Kidney capillary endothelial cell (primary cell): ENCODE data around the gene SLC38A9.
"Not testable (repeated sequence)": the region's sequence is repeated elsewhere in the genome, so short reads cannot be mapped to it uniquely, and the experiment has no call there.

ENCODE experiments used
- DNase-seq: peaks from one replicate; pipeline ENCODE4 v3.0.0-alpha.2; 2018; ENCODE audit warnings: low spot score

Gene SLC38A9

DNA sequence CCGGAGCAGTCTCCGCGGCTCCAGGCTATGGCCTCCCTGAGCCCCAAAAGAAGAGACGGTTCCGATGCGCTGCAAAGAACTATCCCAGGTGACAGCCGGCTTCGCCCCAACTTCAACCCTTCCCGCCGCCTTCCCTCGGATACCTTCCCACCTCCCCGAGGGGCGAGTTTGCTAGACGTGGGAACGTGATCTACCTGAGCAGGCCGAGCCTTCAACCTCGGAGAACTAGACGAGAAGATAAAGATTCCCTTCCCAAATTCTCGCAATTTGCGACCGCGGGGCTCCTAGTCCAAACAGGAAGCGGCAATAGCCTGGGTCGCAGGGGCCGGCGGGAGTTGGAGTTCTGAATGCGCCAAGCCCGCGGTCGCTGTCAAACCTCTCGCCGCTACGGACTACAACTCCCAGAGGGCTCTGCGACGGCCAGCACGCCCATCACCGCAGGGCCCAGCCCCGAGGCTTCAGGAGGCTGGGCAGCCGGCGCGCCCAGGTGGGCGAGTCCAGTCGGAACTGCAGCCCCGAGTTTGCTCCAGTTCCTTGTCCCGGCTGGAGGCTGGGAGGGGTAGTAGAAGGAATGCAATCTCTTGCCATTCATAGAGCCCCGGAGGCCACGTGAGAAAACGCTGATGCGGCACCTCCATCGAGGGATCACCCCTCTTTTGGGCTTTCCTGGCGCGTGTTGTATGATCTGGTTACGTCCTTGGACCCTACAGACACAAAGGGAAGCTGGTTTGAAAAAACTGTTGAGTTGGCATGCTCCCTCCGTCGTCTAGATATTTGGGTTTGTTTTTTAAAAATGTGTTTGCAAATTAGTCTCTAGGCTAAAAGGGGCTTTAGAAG, at the start of gene SLC38A9:
Gene SLC38A9 (minus strand): TSS at position 302 of the 837 bp plus-strand sequence. CDS start 14,366 bp downstream, outside the sequence.
- peak; percentile 92 for DNase-seq

DNA sequence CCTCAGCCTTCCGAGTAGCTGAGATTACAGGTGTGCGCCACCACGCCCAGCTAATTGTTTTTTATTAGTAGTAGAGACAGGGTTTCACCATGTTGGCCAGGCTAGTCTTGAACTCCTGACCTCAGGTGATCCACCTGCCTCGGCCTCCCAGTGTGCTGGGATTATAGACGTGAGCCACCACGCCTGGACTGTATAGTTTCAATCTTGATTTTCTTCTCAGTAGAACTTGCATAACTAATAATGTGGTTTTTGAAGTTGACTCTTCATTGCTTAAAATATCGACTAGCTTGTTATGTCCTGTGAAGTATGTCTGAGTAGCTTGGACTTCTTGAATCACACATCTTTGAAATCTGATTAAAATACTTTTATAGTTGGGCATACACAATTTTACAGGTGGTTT, 49.6 kb upstream of the SLC38A9 start:
- DNase-seq: not testable (repeated sequence)

- no peak for DNase-seq
Measured at GRCh38 chr5:55758714-55759113, 46.6 kb upstream of the SLC38A9 start.

GRCh38 chr5:55758231-55758630, 46.1 kb upstream of the SLC38A9 start:
- no peak for DNase-seq

- DNase-seq: no peak
Measured at GRCh38 chr5:55750499-55750898, 38.4 kb upstream of the SLC38A9 start.

- DNase-seq: no peak
Measured at GRCh38 chr5:55750063-55750462, 37.9 kb upstream of the SLC38A9 start.

GRCh38 chr5:55749387-55749786, 37.3 kb upstream of the SLC38A9 start:
- no peak for DNase-seq

GRCh38 chr5:55747778-55748318, 35.7 kb upstream of the SLC38A9 start:
- no peak for DNase-seq

DNA sequence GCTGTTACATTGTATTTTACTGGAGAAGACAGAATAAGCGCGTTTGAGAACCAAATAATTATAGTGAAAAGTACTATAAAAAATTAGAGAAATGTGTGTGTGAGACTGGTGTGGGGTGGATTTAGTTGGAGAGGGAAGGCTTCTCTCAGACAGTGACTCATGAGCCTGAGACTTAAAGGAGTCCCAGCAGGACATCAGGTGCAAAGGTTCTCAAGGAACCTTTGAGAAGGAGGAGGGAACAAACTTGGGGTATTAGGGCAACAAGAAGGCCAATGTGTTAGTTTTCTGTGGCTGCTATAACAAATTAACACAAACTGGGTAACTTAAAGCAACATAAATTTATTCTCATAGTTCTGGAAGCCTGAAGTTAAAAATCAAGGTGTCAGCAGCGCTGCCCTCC, 30.7 kb upstream of the SLC38A9 start:
- no peak for DNase-seq

GRCh38 chr5:55737793-55738192, 25.7 kb upstream of the SLC38A9 start, which contains the start of gene DDX4:
Gene DDX4 (plus strand): TSS chr5:55738061. CDS start chr5:55738964, 903 bp downstream.
- DNase-seq: no peak

DNA sequence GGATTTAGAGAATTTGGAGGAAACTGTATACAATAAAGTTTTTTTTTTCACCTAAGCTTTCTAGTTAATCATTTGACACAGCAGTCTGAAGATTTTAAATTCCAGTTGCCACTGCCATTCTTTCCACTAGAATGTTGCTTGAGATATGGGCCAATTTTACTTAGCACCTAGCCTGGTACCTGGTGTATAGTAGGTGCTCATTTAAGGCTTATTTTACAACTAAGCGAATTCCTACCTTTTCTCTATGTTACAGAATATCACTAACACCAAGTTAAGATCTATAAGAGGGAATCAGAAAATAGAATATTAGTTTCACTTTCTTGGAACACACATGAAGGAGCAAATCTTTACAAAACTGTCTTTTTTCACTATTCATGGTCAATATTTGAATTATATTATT, 22.5 kb upstream of the SLC38A9 start:
- DNase-seq: no peak

GRCh38 chr5:55732585-55732984, 20.5 kb upstream of the SLC38A9 start:
- no peak for DNase-seq

- DNase-seq: no peak
Measured at GRCh38 chr5:55731848-55732247, 19.7 kb upstream of the SLC38A9 start.

- DNase-seq: peak; percentile 78
Measured at GRCh38 chr5:55724281-55724680, 12.2 kb upstream of the SLC38A9 start.

DNA sequence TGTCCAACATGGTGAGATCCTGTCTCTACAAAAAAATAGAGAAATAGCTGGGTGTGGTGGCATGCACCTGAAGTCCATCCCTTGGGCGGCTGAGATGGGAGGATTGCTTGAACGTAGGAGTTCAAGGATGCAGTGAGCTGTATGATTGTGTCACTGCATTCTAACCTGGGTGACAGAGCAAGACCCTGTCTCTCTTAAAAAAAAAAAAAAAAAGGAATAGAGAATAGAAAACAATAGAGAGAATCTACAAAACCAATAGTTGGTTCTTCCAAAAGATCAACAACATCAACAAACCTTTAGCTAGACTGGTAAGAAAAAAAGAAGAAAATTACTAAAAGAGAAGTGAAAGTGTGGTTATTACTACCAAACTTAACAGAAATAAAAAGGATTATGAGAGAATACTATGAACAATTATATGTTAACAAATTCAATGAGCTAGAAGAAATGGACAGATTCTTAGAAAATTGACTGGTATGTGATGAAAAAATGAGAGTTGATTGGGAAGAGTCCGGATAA, 8.1 kb upstream of the SLC38A9 start:
- no peak for DNase-seq

- not testable (repeated sequence) for DNase-seq
Measured at GRCh38 chr5:55719026-55719425, 6.9 kb upstream of the SLC38A9 start.

- no peak for DNase-seq
Measured at GRCh38 chr5:55715519-55716078, 3.5 kb upstream of the SLC38A9 start.

DNA sequence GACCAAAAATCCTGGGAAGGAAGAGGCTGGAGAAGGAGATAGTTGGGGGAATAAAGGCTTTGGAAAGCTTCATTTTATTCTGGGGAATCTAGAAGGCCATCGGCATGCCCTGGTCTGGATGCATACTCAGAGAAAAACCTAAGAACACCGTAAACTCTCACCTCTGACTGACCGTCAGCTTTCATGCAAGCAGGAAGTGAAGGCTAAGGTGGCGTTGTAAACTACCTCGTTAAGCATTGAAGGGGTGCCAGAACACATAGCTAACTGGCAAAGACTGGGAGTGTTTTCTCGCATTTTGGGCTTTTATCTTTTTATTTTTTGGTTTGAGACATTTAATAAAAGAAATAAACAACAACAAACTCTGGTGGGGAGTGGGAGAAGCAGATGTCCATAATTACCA, 2.6 kb upstream of the SLC38A9 start:
- no peak for DNase-seq

DNA sequence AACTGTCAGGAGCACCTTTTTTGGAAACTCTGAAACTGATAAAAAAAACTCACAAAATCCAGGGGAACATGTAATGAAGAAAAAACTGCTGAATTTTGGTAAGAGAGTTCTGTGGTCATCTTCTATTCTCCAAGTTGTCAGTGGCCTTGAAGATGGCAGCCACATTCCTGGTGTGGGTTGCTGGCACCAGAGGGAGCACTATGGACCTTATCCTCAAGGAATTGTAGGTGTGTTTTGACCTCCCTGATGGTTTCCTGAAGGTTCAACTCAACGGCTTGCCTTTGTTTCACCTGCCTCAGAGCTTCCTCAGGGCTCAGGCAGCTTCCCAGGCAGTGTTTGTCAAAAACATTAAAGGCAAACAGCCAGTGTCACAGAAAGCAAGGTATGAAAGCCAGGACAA, 2.2 kb upstream of the SLC38A9 start:
- no peak for DNase-seq

- DNase-seq: no peak
Measured at GRCh38 chr5:55713871-55714270, 1.7 kb upstream of the SLC38A9 start.

DNA sequence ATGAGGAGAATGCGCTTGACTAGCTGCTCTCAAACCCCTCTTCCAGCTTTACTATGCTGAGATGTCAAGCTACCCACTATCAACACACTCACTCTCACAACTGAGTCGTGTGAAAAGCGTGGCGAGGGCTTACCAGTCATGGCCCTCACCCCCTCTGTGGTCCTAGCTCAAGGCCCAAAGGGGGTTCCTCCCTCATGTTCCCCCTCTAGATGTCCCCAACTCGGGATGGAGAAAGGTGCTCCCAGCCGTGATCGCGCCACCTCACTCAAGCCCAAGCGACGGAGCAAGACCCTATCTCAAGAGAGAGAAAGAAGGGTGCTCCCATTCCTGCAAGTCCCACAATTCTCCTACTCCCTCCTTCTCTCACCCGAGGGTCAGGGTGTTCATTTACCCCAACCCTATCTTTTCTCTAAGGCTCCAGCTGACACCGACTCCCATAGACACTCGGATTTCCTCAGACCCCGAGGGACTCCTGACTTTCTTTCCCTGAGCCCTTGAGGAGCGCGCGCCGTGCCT, 559 bp downstream of the SLC38A9 start:
- no peak for DNase-seq

DNA sequence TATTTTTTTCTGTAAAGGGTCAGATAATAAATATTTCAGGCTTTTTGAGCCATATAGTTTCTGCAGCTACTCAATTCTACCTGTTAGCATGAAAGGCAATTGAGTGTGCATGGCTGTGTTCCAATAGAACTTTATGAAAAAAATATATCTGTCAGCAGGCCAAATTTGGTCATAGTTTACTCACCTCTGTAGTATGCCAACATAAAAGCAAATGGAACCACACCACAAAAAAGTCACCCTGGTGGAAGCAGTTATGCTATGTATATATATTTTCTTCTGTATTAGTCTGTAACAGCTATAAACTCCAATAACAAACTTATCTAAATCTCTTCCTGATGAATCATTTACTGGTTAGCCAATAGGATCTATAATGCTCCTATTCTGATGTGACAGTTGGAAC, 3.4 kb downstream of the SLC38A9 start:
- no peak for DNase-seq

DNA sequence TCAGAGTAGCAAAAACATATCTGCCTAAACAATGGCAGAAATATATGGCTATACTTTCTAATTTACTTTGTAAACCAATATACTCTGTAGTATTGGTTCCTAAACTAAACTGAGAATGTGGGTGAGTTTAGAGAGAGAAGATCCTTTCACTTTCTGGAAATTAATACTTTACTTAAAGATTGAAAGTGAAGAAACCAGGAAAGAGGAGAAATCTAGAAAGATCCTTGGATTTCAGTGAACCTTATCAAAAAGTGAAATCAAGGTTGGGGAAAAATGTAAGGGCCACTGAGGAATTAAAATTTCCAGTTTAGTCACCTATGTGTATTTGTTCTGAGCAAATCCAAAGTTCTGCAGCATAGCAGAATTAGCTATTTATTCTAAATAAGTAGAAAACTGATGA, 5.9 kb downstream of the SLC38A9 start:
- no peak for DNase-seq
